GM10266 (cell line): Measurements from ENCODE around the gene GUCY1A1.

Experiments
- DNase-seq: peaks from one replicate; pipeline ENCODE4 v3.0.0; 2012; ENCODE audit errors: extremely low spot score
- TF ChIP-seq, protein P1 (sequence below): IDR thresholded peaks from 2 replicates; pipeline ENCODE4 v1.5.1; 2012; ENCODE audit warnings: mild to moderate bottlenecking, low read depth; ENCODE audit not compliant: control insufficient read depth, insufficient read depth; ENCODE audit errors: missing control alignments

GUCY1A1 gene

DNA sequence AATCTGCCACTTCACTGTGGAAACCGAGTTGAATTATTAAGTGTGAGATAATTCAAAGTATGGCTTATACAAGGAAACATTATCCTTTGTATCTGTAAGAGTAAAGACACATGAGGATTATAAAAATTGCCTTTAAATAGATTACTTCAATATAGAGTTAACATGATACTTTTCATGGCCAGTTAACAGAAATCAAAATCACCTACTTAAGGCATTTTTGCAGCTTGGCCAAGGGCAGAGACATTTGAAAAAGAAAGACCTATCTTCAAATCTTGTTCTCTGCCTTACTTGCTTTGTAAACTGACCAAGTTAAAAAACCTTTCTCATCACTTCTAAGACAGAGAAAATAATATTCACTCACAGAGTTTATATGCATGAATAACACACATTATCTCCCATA lies 47.3 kb downstream of the GUCY1A1 start:
- no peak for DNase-seq
- TF ChIP-seq, protein P1, sequence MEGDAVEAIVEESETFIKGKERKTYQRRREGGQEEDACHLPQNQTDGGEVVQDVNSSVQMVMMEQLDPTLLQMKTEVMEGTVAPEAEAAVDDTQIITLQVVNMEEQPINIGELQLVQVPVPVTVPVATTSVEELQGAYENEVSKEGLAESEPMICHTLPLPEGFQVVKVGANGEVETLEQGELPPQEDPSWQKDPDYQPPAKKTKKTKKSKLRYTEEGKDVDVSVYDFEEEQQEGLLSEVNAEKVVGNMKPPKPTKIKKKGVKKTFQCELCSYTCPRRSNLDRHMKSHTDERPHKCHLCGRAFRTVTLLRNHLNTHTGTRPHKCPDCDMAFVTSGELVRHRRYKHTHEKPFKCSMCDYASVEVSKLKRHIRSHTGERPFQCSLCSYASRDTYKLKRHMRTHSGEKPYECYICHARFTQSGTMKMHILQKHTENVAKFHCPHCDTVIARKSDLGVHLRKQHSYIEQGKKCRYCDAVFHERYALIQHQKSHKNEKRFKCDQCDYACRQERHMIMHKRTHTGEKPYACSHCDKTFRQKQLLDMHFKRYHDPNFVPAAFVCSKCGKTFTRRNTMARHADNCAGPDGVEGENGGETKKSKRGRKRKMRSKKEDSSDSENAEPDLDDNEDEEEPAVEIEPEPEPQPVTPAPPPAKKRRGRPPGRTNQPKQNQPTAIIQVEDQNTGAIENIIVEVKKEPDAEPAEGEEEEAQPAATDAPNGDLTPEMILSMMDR, result no peak

DNA sequence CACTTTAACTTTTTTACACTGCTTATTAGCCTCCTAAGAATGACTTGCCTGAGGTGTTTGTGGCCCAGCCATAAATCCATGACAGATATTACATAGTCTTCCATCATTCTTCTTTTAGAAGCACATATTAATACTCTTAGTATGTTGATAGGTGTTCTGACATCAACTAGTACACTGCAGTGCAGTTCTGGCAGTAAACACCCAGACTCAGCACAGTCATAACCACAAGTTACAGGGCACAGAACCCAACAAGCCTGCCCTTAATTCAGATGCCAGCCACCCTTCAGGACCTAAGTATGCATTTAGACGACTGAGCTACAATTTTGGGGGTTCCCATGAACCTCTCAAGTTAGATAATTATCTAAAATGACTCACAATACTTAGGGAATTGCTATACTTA lies 55.7 kb downstream of the GUCY1A1 start:
- TF ChIP-seq, protein P1, result no peak
- no peak for DNase-seq

DNA sequence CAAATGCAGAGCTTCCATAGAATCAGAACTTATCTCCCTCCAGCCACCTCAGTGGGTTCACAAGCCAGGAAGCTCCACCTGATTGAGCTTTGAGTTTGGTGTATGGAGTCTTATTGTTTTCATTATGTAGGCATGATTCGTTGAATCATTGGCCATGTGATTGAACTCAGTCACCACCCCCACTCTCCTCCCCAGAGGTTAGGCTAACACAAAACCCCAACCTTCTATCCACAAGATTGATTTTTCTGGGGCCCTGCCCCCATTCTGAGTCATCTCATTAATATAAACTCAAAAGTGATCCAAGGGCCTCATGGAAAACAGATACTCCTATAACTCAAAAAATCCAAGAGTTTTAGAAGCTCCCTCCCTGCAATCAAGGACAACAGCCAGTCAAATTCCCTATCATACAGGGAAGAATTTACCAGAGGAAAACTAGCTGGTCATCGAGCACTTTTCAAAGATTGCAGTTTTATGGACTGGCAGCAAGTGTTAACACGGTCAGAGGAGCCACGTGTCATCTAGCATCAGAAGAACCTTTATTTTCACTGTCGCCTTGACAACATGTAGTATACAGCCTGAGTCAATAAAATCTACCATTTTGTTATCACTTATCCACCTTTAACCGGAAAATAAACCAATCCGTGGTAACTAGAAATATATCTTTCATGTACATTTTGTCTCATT lies 56.3 kb downstream of the GUCY1A1 start:
- no peak for DNase-seq
- TF ChIP-seq, protein P1, result no peak

DNA sequence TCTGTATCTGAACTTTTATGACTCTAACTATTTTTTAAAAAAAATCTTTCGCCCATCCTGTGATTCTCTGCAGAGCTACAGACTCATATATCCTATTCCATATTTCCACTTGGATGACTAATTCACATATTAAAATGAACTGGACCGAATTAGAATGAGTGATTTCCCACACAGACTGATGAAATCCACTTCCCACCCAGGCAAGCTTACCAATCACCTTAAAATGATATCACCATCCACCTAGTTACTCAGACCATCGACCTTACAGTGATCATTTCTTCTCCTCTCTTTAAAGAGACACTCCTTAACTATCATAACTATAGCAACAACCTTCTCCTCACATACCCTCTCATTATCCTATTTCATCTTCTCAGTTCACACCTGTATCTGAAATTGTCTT lies 58.1 kb downstream of the GUCY1A1 start:
- no peak for DNase-seq
- TF ChIP-seq, protein P1, result no peak

DNA sequence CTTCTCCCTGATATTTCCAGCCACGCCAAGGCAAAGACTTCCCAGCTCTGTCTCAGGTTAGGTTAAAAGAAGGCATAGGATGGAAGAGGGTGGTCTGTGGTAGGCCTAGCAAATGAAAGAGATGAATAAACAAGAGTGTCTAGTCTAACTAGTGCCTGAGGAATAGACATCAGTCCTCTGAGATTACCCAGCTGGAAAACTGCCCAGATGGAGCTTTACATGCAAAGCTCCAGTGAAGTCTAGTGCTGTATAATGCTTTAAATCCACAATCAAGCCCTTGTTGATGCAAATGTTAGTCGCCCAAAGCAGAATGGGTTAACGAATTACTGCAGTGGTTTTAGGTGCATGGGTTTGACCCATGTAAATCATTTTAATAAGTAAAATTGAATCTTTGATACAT lies 67.4 kb downstream of the GUCY1A1 start:
- TF ChIP-seq, protein P1, result no peak
- no peak for DNase-seq

DNA sequence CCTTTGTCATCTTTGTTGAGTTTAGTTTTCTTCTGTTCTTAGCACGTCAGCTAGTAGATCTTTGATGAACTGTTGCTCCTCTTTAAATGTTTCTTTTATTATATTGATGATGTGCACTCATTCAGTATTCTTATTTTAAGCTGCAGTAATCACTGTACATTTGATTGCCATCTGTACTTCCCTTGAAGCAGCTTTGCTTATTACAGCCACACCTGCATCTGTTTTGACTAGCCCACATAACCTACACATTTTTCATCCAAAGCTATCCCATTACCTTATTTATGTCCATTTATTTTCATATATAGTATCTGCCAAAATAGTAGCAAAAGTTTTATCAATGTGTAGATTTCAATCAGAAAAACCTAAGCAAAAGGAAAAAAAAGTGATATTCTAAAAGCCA lies 68.3 kb downstream of the GUCY1A1 start:
- DNase-seq, result no peak
- TF ChIP-seq, protein P1, result no peak

DNA sequence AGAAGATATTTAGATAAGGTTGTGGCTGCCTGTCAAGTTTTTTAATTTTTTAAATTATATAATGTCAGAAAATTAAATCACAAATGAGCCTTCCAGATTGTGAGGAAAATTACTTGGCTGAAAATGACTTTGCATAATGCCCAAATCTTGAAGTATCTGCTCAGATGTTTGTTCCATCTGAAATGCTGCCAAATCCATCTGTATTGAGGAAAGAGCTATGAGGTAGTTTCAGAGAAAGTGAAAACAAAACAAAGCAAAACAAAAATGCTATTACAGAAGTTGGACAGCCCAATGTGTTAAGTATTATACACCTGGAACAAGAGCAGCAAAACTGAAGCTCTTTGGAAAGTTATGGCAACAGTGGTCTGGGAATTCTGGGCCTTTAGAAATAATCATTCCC lies 68.8 kb downstream of the GUCY1A1 start:
- DNase-seq, result no peak

More for the DNA sequence above, 68.8 kb downstream of the GUCY1A1 start:
- TF ChIP-seq, protein P1, result no peak
